Frontal cortex (tissue), 4 donors: Measurements from ENCODE around the gene MTOR. TPM values are rescaled to one million over a fixed set of nuclear protein-coding genes. Genes with fewer than 3 reads are reported as not detected.
"Not testable (repeated sequence)": the region's sequence is repeated elsewhere in the genome, so short reads cannot be mapped to it uniquely, and the experiment has no call there.

Experiments used
- DNase-seq, 2 donors: peaks; one replicate each; pipeline ENCODE4 v3.0.0; 2012; ENCODE audit warnings: low spot score in 2 of 2
- FAIRE-seq: peaks from 2 replicates; lab custom pipeline; 2012; peaks lifted over from hg19 to GRCh38; lab: Jason Lieb, UNC
- total RNA-seq: library from RNA; depleted of rRNA; stranded (reverse); fragments of >200 nt; gene quantifications from one replicate; pipeline ENCODE4 v1.2.3, GENCODE V29; 2014
- donor health status: control.
- donor health status: control.
- donor health status: control.

MTOR gene
- total RNA-seq, 1 donor from 2014 or later: 38.7 TPM

GRCh38 chr1:11281518-11282331, 19.4 kb upstream of the MTOR start:
- FAIRE-seq: no peak

DNA sequence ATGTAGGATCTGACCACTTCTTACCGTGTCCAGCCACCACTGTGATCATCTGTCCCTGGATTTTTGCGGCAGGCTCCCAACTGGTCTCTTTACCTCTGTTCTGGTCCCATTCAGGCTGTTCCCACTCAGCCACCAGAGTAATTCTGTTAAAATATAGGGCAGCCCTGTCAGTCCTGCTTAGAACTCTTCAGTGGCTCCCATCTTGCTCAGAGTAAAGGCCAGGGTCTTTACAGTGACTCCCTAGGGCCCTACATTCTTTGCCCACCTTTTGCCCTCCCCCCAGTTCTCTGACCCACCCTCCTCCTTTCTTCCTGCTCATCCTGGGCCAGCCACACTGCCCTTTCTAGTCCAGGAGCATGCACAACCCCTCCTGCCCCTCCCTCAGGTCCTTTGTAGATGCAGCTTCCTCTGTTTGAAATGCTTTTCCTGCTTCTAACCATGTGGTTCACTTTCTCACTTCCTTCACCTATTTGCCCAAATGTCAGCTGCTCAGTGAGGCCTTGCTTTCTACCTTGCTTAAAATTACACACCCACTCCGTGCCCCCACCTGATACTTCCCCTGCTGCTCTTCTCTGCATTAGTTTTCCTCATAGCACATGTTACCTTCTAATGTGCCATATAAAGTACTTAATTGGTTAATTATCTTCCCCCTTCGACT, 18.5 kb upstream of the MTOR start:
- FAIRE-seq (no peak), DNase-seq (no peak)

More at GRCh38 chr1:11281518-11282331, 19.4 kb upstream of the MTOR start:
- DNase-seq: no peak

DNA sequence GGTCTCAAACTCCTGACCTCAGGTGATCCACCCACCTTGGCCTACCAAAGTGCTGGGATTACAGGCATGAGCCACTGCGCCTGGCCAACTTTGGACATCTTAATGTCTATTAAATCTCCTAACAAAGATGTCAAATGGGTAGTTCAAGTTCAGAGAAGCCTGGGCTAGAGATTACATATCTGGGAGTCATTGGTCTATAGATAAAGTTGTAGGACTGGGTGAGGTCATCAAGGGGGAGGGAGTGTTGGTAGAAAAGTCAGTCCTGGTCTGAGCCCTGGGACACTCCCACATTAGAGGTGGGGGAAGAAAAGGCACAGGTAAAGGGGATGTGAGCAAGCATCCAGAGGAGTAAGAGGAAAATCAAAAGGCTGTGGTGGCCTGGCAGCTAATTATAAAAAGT, 17.3 kb upstream of the MTOR start:
- FAIRE-seq (no peak), DNase-seq (no peak)

DNA sequence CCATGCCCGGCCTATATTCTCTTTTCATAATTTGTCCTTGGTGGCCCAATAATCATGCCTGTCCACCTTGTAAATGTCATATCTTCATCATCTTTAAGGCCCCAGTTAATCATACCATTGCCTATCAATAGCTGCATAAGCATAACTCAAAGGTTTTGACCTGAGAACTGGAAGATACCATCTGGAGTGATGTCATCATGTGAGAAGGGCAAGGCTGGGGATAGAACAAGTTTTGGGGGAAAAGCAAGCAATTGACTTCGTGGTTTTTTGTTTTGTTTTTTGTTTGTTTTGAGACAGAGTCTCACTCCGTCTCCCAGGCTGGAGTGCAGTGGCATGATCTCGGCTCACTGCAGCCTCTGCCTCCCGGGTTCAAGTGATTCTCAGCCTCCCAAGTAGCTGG, 16.8 kb upstream of the MTOR start:
- FAIRE-seq (no peak), DNase-seq (no peak)

DNA sequence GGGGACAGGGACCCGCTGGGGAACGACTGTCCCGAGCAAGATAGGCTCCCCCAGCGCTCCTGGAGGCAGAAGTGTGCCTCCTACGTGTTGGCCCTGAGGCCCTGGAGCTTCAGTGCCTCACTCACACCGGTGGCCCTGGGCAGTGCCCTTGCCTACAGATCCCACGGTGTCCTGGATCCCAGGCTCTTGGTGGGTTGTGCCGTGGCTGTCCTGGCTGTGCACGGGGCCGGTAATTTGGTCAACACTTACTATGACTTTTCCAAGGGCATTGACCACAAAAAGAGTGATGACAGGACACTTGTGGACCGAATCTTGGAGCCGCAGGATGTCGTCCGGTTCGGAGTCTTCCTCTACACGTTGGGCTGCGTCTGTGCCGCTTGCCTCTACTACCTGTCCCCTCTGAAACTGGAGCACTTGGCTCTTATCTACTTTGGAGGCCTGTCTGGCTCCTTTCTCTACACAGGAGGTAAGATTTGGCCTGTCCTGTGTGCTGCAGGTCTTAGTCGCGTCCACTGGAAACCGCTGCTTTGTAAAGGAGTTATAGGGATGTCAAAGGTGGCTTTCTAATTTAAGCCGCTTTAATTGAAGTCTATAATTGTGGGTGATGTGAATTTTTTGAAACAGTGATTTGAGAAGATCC, 11.4 kb upstream of the MTOR start:
- FAIRE-seq (no peak), DNase-seq (no peak)

- FAIRE-seq: no peak
Measured at GRCh38 chr1:11272832-11273594, 10.7 kb upstream of the MTOR start, which contains the start of gene UBIAD1. Gene UBIAD1, plus strand, starts transcription at chr1:11273198. Its CDS starts 334 bp downstream, at chr1:11273532.

GRCh38 chr1:11272544-11272831, 10.1 kb upstream of the MTOR start:
- FAIRE-seq: no peak

More at GRCh38 chr1:11272832-11273594, 10.7 kb upstream of the MTOR start, which contains the start of gene UBIAD1:
- DNase-seq: peak; percentile 94 to 95

GRCh38 chr1:11267350-11268337, 5.3 kb upstream of the MTOR start:
- not testable (repeated sequence) for DNase-seq, FAIRE-seq

More at GRCh38 chr1:11272544-11272831, 10.1 kb upstream of the MTOR start:
- DNase-seq: no peak

DNA sequence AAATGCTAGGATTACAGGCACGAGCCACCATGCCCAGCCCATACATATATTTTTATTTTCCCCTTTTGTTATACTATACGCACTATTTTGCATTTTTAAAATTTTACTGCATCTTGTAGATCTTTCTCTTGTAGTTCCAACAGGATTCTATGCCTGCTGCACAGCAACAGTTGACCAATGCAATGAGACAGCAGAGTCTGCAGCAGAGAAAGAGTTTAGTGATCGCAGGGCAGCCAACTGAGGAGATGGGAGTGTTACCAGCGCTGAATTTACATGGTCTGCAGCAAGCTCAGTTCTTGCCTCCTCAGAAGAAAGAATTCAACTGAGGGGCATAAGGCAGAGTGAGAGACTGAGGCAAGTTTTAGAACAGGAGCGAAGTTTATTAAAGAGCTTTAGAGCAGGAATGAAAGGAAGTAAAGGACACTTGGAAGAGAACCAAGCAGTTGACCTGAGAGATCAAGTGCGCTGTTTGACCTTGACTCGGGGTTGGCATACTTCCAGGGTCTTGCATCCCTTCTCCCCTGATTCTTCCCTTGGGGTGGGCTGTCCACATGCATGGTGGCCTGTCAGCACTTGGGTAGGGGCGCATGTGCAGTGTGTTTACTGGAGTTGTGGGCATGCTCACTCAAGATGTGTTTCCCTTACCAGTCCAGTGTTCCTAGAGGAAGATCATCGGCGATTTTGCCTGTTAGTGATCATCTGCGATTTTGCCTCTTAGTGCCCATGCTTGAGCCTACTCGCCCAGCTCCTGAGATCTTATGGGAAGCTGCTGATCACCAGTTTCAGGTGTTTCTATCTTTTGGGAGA, 4.1 kb upstream of the MTOR start:
- DNase-seq (no peak), FAIRE-seq (no peak)

DNA sequence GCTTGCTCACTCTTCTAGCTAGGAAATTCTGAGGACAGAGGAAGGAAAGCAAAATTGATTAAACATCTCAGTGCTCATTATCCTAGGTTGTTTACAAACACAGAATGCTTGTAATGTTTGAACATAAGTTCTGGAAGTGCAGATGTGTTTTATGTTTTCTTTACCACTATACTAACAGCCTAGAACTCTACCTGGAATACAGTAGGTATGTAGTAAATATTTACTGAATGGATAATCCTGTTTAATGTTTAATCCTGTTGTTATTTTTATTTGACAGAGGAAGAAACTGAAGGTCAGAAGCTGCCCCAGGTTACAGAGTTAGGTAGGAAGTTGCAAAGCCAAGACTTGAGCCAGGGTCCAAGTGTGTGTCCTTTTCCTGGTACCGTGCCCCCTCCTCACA, 6.1 kb downstream of the MTOR start:
- DNase-seq: no peak
- FAIRE-seq: no peak

GRCh38 chr1:11253226-11253625, 9.1 kb downstream of the MTOR start:
- FAIRE-seq (no peak), DNase-seq (no peak)

DNA sequence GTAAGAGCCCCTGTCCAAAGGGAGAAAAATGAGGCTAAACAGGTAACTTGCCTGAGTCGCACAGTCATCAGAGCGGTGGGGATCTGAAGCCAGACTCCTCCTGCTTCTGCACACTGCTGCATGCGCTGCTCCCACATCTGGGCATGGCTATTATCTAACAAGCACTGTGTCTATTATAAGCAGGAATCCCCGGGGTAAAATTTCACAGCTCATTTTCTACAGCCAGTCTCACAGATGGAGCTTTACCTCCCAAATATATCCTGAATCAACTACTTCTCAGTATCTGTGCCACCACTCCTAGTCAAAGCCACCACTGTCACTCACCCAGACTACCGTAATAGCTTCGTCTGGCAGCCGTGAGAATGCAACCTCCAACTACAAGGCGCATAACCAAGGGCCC, 9.8 kb downstream of the MTOR start:
- no peak for FAIRE-seq
- DNase-seq: no peak

GRCh38 chr1:11248169-11248568, 14.2 kb downstream of the MTOR start:
- FAIRE-seq (no peak), DNase-seq (no peak)

GRCh38 chr1:11245904-11246719, 16.2 kb downstream of the MTOR start:
- DNase-seq: no peak
- FAIRE-seq: no peak

DNA sequence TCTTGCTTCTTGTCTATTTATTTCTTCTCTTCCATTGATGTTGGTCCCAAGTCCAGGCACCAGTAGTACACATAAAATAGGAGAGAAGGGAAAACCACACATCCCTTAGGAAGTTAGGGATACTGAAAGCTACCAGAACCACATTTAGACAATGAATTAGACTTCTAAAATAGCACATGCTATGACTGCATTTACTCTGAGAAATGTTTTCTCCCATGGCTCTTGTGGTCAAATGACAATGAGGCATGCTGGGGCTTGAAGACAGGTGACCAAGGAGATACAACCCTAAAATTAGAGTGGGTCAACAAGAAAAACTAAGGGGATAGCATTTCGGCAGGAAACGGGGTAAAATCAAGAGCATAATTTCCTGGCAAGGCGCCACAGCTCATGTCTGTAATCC, 17.1 kb downstream of the MTOR start:
- FAIRE-seq (no peak), DNase-seq (no peak)

DNA sequence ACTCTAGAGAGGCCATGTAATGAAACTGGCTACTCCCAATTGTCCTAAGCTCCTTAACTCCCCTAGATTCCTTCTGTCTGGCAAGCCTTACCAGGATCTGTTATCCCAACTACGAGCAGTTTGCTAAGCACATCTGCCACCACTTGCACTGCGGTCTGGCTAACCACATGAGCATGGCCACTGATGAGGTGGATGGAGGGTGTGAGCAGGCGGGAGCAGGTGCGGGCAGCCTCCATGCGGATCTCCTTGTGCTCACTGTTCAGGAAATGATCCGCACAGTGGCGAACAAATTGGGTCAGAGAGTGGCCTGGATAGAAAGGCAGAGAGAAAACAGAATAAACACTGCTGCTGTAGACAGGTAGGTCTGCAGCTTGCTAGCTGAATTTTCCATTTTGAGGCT, 24.0 kb downstream of the MTOR start:
- DNase-seq (no peak), FAIRE-seq (no peak)

DNA sequence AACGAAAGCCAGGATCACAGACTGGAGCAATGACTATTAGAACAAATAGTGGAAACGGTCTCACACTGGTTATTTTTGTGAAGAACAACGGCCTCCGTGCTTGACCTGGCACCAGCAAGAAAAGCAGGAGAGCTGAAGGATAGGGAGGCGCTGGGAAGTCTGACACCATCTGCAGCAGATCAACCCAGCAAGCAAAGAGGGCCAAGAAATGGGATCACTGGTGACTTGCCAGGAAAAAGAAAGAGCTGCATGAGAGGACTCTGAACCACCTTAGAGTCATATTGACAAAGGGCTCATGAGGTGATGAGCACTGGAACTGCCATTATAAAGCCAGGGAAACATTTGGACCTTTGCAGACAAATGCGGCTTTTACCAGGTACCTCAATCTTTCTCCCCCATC, 25.0 kb downstream of the MTOR start:
- DNase-seq: no peak

More for the DNA sequence above, 25.0 kb downstream of the MTOR start:
- FAIRE-seq: no peak
